H54 (cell line): Measurements from ENCODE around the gene PTPRB.
"Not testable (repeated sequence)": the region's sequence is repeated elsewhere in the genome, so short reads cannot be mapped to it uniquely, and the experiment has no call there.

Experiments
- DNase-seq: peaks from one replicate; pipeline ENCODE4 v3.0.0; 2011; ENCODE audit warnings: low spot score, mixed read lengths; ENCODE audit not compliant: insufficient read length
- FAIRE-seq: peaks from 3 replicates; lab custom pipeline; 2011; peaks lifted over from hg19 to GRCh38; lab: Jason Lieb, UNC
- POLR2A ChIP-seq: IDR thresholded peaks from 2 replicates; pipeline ENCODE4 v1.6.1; 2011; ENCODE audit warnings: low read depth, mild to moderate bottlenecking, low read length

The PTPRB gene

GRCh38 chr12:70513426-70513825, 123.8 kb downstream of the PTPRB start:
- DNase-seq = no peak
- no peak for TF ChIP-seq POLR2A
- no peak for FAIRE-seq

- no peak for TF ChIP-seq POLR2A
- DNase-seq (no peak), FAIRE-seq (no peak)
These were observed 129.1 kb downstream of the PTPRB start for GRCh38 chr12:70508178-70508577.

- no peak for FAIRE-seq
- no peak for DNase-seq
- no peak for TF ChIP-seq POLR2A
These were observed 129.8 kb downstream of the PTPRB start for GRCh38 chr12:70507442-70507841.

- no peak for TF ChIP-seq POLR2A
- FAIRE-seq (no peak), DNase-seq (no peak)
These were observed 139.7 kb downstream of the PTPRB start for GRCh38 chr12:70497508-70497907.

- DNase-seq, FAIRE-seq: not testable (repeated sequence)
These were observed 144.3 kb downstream of the PTPRB start for GRCh38 chr12:70492904-70493303.

- not testable (repeated sequence) for FAIRE-seq, DNase-seq
These were observed 146.3 kb downstream of the PTPRB start for GRCh38 chr12:70490928-70491327.

GRCh38 chr12:70487440-70487839, 149.8 kb downstream of the PTPRB start:
- DNase-seq = no peak

GRCh38 chr12:70486588-70486987, 150.6 kb downstream of the PTPRB start:
- FAIRE-seq = no peak
- DNase-seq = no peak
- TF ChIP-seq POLR2A = no peak

More at GRCh38 chr12:70487440-70487839, 149.8 kb downstream of the PTPRB start:
- no peak for TF ChIP-seq POLR2A
- no peak for FAIRE-seq

GRCh38 chr12:70485704-70486103, 151.5 kb downstream of the PTPRB start:
- FAIRE-seq (no peak), DNase-seq (no peak)
- TF ChIP-seq POLR2A = no peak

GRCh38 chr12:70484464-70484863, 152.8 kb downstream of the PTPRB start:
- FAIRE-seq (no peak), DNase-seq (no peak)
- no peak for TF ChIP-seq POLR2A

- FAIRE-seq (no peak), DNase-seq (no peak)
- TF ChIP-seq POLR2A = no peak
These were observed 154.5 kb downstream of the PTPRB start for GRCh38 chr12:70482764-70483163.

- FAIRE-seq = no peak
- TF ChIP-seq POLR2A = no peak
- DNase-seq = no peak
These were observed 167.9 kb downstream of the PTPRB start for GRCh38 chr12:70469221-70469820.

GRCh38 chr12:70468741-70469140, 168.5 kb downstream of the PTPRB start:
- no peak for TF ChIP-seq POLR2A
- FAIRE-seq (no peak), DNase-seq (no peak)

GRCh38 chr12:70467918-70468733, 169.1 kb downstream of the PTPRB start:
- DNase-seq (no peak), FAIRE-seq (no peak)
- TF ChIP-seq POLR2A = no peak

GRCh38 chr12:70467476-70467875, 169.8 kb downstream of the PTPRB start:
- FAIRE-seq (no peak), DNase-seq (no peak)
- no peak for TF ChIP-seq POLR2A

- TF ChIP-seq POLR2A = no peak
- FAIRE-seq (no peak), DNase-seq (no peak)
These were observed 170.5 kb downstream of the PTPRB start for GRCh38 chr12:70466753-70467152.
